Measurements from ENCODE around the gene PHYKPL.

The PHYKPL gene

GRCh38 chr5:178232124-178232919 lies at the start of gene PHYKPL:
Gene PHYKPL (minus strand): TSS chr5:178232802. CDS start chr5:178232550, 252 bp downstream.
- DNase-seq (ENCODE audit: low read depth in 2 of 2) = peak; percentile 26 to 35

GRCh38 chr5:178282391-178282790 lies 49.8 kb upstream of the PHYKPL start:
- no peak for DNase-seq (ENCODE audit: low read depth in 2 of 2)

- no peak for DNase-seq (ENCODE audit: low read depth in 2 of 2)
Measured at GRCh38 chr5:178281331-178281730, 48.7 kb upstream of the PHYKPL start.

GRCh38 chr5:178280631-178281030 lies 48.0 kb upstream of the PHYKPL start:
- DNase-seq (ENCODE audit: low read depth in 2 of 2) = no peak

GRCh38 chr5:178279723-178280438 lies 47.3 kb upstream of the PHYKPL start:
- DNase-seq (ENCODE audit: low read depth in 2 of 2) = peak; percentile 15 to 23

- DNase-seq (ENCODE audit: low read depth in 2 of 2) = no peak
Measured at GRCh38 chr5:178279026-178279722, 46.6 kb upstream of the PHYKPL start.

GRCh38 chr5:178278358-178279023 lies 45.9 kb upstream of the PHYKPL start:
- no peak for DNase-seq (ENCODE audit: low read depth in 2 of 2)

- no peak for DNase-seq (ENCODE audit: low read depth in 2 of 2)
Measured at GRCh38 chr5:178277866-178278265, 45.3 kb upstream of the PHYKPL start.

GRCh38 chr5:178277346-178277745 lies 44.7 kb upstream of the PHYKPL start:
- no peak for DNase-seq (ENCODE audit: low read depth in 2 of 2)

GRCh38 chr5:178274781-178275537 lies 42.4 kb upstream of the PHYKPL start:
- DNase-seq (ENCODE audit: low read depth in 2 of 2) = no peak

- no peak for DNase-seq (ENCODE audit: low read depth in 2 of 2)
Measured at GRCh38 chr5:178273665-178274541, 41.3 kb upstream of the PHYKPL start.

- no peak for DNase-seq (ENCODE audit: low read depth in 2 of 2)
Measured at GRCh38 chr5:178273041-178273440, 40.4 kb upstream of the PHYKPL start.

GRCh38 chr5:178272591-178272990 lies 40.0 kb upstream of the PHYKPL start:
- DNase-seq (ENCODE audit: low read depth in 2 of 2) = no peak

- DNase-seq (ENCODE audit: low read depth in 2 of 2) = no peak
Measured at GRCh38 chr5:178271726-178272479, 39.3 kb upstream of the PHYKPL start.

GRCh38 chr5:178271231-178271630 lies 38.6 kb upstream of the PHYKPL start:
- DNase-seq (ENCODE audit: low read depth in 2 of 2) = no peak

GRCh38 chr5:178269499-178269898 lies 36.9 kb upstream of the PHYKPL start:
- no peak for DNase-seq (ENCODE audit: low read depth in 2 of 2)

- no peak for DNase-seq (ENCODE audit: low read depth in 2 of 2)
Measured at GRCh38 chr5:178267876-178268275, 35.3 kb upstream of the PHYKPL start.

- DNase-seq (ENCODE audit: low read depth in 2 of 2) = no peak
Measured at GRCh38 chr5:178267245-178267644, 34.6 kb upstream of the PHYKPL start.

GRCh38 chr5:178266581-178266980 lies 34.0 kb upstream of the PHYKPL start:
- DNase-seq (ENCODE audit: low read depth in 2 of 2) = no peak

Data from activated CD8-positive, alpha-beta memory T cell treated with anti-CD3 and anti-CD28 coated beads for 4 hours (primary cell).